SK-N-SH treated with all-trans-retinoic acid at 6 μM for 48 hours (cell line): ENCODE measurements around the gene GET4.

ENCODE experiments used
- BACH2 ChIP-seq: fragments of 250-450 bp; sonication (Bioruptor Pico); IDR thresholded peaks from 2 replicates; pipeline ENCODE4 v1.9.0; 2021; ENCODE audit warnings: mild to moderate bottlenecking, borderline replicate concordance
- CSRNP3 ChIP-seq: fragments of 250-450 bp; sonication (Bioruptor Pico); IDR thresholded peaks from 2 replicates; pipeline ENCODE4 v1.5.1; 2021; ENCODE audit warnings: mild to moderate bottlenecking, moderate library complexity
- GLIS3 ChIP-seq: fragments of 250-450 bp; sonication (Bioruptor Pico); IDR thresholded peaks from 2 replicates; pipeline ENCODE4 v1.5.0; 2020; ENCODE audit warnings: mild to moderate bottlenecking, moderate library complexity
- PPARA ChIP-seq: fragments of 250-450 bp; sonication (Bioruptor Pico); IDR thresholded peaks from 2 replicates; pipeline ENCODE4 v1.5.0; 2020; ENCODE audit warnings: mild to moderate bottlenecking, borderline replicate concordance
- RARB ChIP-seq: fragments of 250-450 bp; sonication (Bioruptor Pico); IDR thresholded peaks from 2 replicates; pipeline ENCODE4 v1.8.0; 2021; ENCODE audit warnings: mild to moderate bottlenecking, moderate library complexity
- SNAI2 ChIP-seq: fragments of 250-450 bp; sonication (Bioruptor Pico); IDR thresholded peaks from 2 replicates; pipeline ENCODE4 v1.5.0; 2020; ENCODE audit warnings: mild to moderate bottlenecking, moderate library complexity
- TCF4 ChIP-seq: fragments of 250-450 bp; sonication (Bioruptor Pico); IDR thresholded peaks from 2 replicates; pipeline ENCODE4 v1.8.0; 2021; ENCODE audit warnings: mild to moderate bottlenecking, moderate library complexity, borderline replicate concordance
- TSHZ2 ChIP-seq: fragments of 250-450 bp; sonication (Bioruptor Pico); IDR thresholded peaks from 2 replicates; pipeline ENCODE4 v1.5.0; 2020; ENCODE audit warnings: mild to moderate bottlenecking, moderate library complexity
- ZC3H10 ChIP-seq: fragments of 250-450 bp; sonication (Bioruptor Pico); IDR thresholded peaks from 2 replicates; pipeline ENCODE4 v1.5.1; 2021; ENCODE audit warnings: mild to moderate bottlenecking, moderate library complexity
- ZFP30 ChIP-seq: fragments of 450-650 bp; formaldehyde crosslinking; IDR thresholded peaks from 2 replicates; pipeline ENCODE4 v1.5.0; 2022; ENCODE audit warnings: mild to moderate bottlenecking, moderate library complexity
- TF ChIP-seq, protein P1 (sequence below): fragments of 250-450 bp; sonication (Bioruptor Pico); IDR thresholded peaks from 2 replicates; pipeline ENCODE4 v1.8.0; 2020; ENCODE audit warnings: mild to moderate bottlenecking, moderate library complexity, borderline replicate concordance

GRCh38 chr7:891291-891690 lies 14.9 kb downstream of the GET4 start:
- TF ChIP-seq BACH2 (no peak), ZFP30 (CRISPR knock-in tag) (no peak), PPARA (CRISPR knock-in tag) (no peak), SNAI2 (CRISPR knock-in tag) (no peak), RARB (CRISPR knock-in tag) (no peak), ZC3H10 (CRISPR knock-in tag) (no peak), TCF4 (CRISPR knock-in tag) (no peak), GLIS3 (CRISPR knock-in tag) (no peak), CSRNP3 (CRISPR knock-in tag) (no peak), TSHZ2 (CRISPR knock-in tag) (no peak)
- TF ChIP-seq, protein P1, sequence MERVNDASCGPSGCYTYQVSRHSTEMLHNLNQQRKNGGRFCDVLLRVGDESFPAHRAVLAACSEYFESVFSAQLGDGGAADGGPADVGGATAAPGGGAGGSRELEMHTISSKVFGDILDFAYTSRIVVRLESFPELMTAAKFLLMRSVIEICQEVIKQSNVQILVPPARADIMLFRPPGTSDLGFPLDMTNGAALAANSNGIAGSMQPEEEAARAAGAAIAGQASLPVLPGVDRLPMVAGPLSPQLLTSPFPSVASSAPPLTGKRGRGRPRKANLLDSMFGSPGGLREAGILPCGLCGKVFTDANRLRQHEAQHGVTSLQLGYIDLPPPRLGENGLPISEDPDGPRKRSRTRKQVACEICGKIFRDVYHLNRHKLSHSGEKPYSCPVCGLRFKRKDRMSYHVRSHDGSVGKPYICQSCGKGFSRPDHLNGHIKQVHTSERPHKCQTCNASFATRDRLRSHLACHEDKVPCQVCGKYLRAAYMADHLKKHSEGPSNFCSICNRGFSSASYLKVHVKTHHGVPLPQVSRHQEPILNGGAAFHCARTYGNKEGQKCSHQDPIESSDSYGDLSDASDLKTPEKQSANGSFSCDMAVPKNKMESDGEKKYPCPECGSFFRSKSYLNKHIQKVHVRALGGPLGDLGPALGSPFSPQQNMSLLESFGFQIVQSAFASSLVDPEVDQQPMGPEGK: no peak
